ENCODE measurements around the gene NFATC3. TPM values are rescaled to one million over a fixed set of nuclear protein-coding genes. Genes with fewer than 3 reads are reported as not detected.
"Not testable (repeated sequence)": the region's sequence is repeated elsewhere in the genome, so short reads cannot be mapped to it uniquely, and the experiment has no call there.

Gene NFATC3
- total RNA-seq, 2 donors from 2014 or later = 51.1 to 56.7 TPM

- no peak overlapping the region for H3K27ac ChIP-seq
- no peaks in the 10 kb centered on the region for H3K27me3 ChIP-seq (replicated peaks; ENCODE audit: insufficient read depth)
- ATAC-seq (ENCODE audit: insufficient number of reproducible peaks, low FRiP score, low read depth) = no peak
- TF ChIP-seq, protein P1, sequence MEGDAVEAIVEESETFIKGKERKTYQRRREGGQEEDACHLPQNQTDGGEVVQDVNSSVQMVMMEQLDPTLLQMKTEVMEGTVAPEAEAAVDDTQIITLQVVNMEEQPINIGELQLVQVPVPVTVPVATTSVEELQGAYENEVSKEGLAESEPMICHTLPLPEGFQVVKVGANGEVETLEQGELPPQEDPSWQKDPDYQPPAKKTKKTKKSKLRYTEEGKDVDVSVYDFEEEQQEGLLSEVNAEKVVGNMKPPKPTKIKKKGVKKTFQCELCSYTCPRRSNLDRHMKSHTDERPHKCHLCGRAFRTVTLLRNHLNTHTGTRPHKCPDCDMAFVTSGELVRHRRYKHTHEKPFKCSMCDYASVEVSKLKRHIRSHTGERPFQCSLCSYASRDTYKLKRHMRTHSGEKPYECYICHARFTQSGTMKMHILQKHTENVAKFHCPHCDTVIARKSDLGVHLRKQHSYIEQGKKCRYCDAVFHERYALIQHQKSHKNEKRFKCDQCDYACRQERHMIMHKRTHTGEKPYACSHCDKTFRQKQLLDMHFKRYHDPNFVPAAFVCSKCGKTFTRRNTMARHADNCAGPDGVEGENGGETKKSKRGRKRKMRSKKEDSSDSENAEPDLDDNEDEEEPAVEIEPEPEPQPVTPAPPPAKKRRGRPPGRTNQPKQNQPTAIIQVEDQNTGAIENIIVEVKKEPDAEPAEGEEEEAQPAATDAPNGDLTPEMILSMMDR (IDR thresholded peaks at IDR 0.05) = no peak
- H3K36me3 ChIP-seq = no peaks in the 10 kb centered on the region
- no peak for DNase-seq (ENCODE audit: low spot score)
- H3K9me3 ChIP-seq = no peaks in the 10 kb centered on the region
- no peak overlapping the region for H3K4me3 ChIP-seq
- peaks cover 48 to 68% of the 10 kb centered on the region in 2 donors for H3K4me1 ChIP-seq (ENCODE audit: control insufficient read depth in 1 of 2, low read depth in 2 of 2)
These were observed 3.9 kb downstream of the NFATC3 start for GRCh38 chr16:68089067-68089466.

GRCh38 chr16:68090130-68090529, 5.0 kb downstream of the NFATC3 start:
- Histone ChIP-seq H3K27me3 (replicated peaks; ENCODE audit: insufficient read depth) (no peaks in the 10 kb centered on the region), H3K27ac (no peak overlapping the region), H3K9me3 (no peaks in the 10 kb centered on the region), H3K4me3 (no peak overlapping the region), H3K4me1 (ENCODE audit: control insufficient read depth in 1 of 2, low read depth in 2 of 2) (peaks cover 55 to 65% of the 10 kb centered on the region in 2 donors), H3K36me3 (no peaks in the 10 kb centered on the region)
- ATAC-seq (ENCODE audit: insufficient number of reproducible peaks, low FRiP score, low read depth) = no peak
- DNase-seq (ENCODE audit: low spot score) = no peak
- TF ChIP-seq, protein P1 (IDR thresholded peaks at IDR 0.05) = no peak

DNA sequence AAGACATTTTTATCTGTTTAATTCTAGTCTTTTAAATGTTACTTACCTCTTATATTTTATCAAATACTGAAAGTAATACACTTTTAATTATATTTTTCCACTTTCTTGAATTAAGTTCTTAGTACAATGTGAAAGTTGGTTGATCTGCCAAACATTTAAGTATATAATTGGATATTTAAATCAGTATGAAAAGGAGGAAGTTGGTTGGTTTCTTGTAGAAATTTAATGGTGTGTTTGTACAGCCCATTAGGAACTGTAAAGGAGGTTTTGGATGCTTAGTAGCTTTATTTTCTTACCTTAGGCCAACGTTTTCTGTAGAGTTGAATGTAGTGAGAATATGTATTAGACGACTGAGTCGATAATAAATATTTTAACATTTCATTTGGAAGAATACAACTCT, 5.4 kb downstream of the NFATC3 start:
- Histone ChIP-seq H3K27ac (peak overlapping the region in 1 of 2 donors; percentile 32), H3K4me1 (ENCODE audit: control insufficient read depth in 1 of 2, low read depth in 2 of 2) (peaks cover 55 to 65% of the 10 kb centered on the region in 2 donors), H3K36me3 (no peaks in the 10 kb centered on the region), H3K4me3 (no peak overlapping the region), H3K9me3 (no peaks in the 10 kb centered on the region), H3K27me3 (replicated peaks; ENCODE audit: insufficient read depth) (no peaks in the 10 kb centered on the region)
- DNase-seq (ENCODE audit: low spot score) (no peak), ATAC-seq (ENCODE audit: insufficient number of reproducible peaks, low FRiP score, low read depth) (no peak)
- TF ChIP-seq, protein P1 (IDR thresholded peaks at IDR 0.05) = no peak

DNA sequence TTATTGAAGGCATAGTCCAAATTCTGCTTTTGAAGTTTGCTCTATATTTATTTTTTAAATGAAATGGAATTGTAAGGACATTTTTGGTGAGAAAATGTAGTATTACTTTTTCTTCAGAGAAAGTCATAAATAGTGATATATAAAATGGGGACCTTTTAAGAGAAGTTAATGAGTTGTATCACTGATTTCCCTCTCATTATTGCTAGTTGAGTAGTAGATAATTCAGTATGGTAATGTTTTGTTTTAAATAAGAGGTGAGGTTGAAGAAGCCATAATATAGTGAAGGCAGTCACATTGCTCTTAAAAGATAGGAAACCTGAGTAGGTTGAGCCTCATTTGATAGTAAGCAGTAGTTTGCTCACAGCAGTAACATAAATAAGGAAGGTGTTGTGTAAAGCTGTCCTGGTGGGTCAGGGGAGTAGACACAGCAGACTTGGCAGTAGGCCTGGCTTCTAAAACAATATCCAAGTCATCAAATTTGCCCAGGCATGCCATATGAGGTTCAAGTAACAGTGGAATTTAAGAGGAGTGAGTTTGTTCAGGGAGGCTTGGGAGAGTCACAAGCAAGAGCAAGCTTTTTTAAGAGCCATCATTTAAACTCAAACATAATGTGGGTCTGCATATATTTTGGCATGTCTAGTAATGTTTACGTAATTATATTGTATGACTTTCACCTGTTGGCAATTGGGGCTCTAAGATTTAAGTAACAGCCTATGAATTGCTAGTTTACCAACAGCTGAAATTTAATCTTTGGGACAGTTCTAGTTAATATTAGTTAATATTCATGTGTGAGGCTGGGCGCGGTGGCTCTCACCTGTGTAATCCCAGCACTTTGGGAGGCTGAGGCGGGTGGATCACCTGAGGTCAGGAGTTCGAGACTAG, 6.5 kb downstream of the NFATC3 start:
- no peak for DNase-seq (ENCODE audit: low spot score)
- H3K4me3 ChIP-seq = no peak overlapping the region
- TF ChIP-seq, protein P1 (IDR thresholded peaks at IDR 0.05) = no peak
- ATAC-seq (ENCODE audit: insufficient number of reproducible peaks, low FRiP score, low read depth) = no peak
- peak overlapping the region in 1 of 2 donors; percentile 32 for H3K27ac ChIP-seq
- H3K9me3 ChIP-seq = no peaks in the 10 kb centered on the region
- H3K4me1 ChIP-seq (ENCODE audit: control insufficient read depth in 1 of 2, low read depth in 2 of 2) = peaks cover 58 to 65% of the 10 kb centered on the region in 2 donors
- no peaks in the 10 kb centered on the region for H3K27me3 ChIP-seq (replicated peaks; ENCODE audit: insufficient read depth)
- no peaks in the 10 kb centered on the region for H3K36me3 ChIP-seq

GRCh38 chr16:68092275-68092674, 7.1 kb downstream of the NFATC3 start:
- H3K4me3 ChIP-seq; DNase-seq (ENCODE audit: low spot score): not testable (repeated sequence)
- peaks cover 53 to 60% of the 10 kb centered on the region in 2 donors for H3K4me1 ChIP-seq (ENCODE audit: control insufficient read depth in 1 of 2, low read depth in 2 of 2)

More at GRCh38 chr16:68092275-68092674, 7.1 kb downstream of the NFATC3 start:
- not testable (repeated sequence) for H3K9me3 ChIP-seq; ATAC-seq (ENCODE audit: insufficient number of reproducible peaks, low FRiP score, low read depth); H3K36me3 ChIP-seq; H3K27me3 ChIP-seq (replicated peaks; ENCODE audit: insufficient read depth)
- H3K27ac ChIP-seq = peak overlapping the region in 1 of 2 donors; percentile 32

Measured in thoracic aorta (tissue), 2 donors.